COLO668 (cell line): ENCODE results near the gene HOXA7.
A peak's percentile ranks its signal among the peaks of the same experiment; 100 is the strongest.

Experiments
- DNase-seq: peaks from one replicate; lab custom pipeline; 2025; ENCODE audit not compliant: unreplicated experiment; lab: John Stamatoyannopoulos, UW

HOXA7 gene

GRCh38 chr7:27160546-27161213 is 4.2 kb upstream of the HOXA7 start:
- peak; percentile 91 for DNase-seq

- DNase-seq, result no peak
Observed at GRCh38 chr7:27160145-27160545, 3.7 kb upstream of the HOXA7 start.

DNA sequence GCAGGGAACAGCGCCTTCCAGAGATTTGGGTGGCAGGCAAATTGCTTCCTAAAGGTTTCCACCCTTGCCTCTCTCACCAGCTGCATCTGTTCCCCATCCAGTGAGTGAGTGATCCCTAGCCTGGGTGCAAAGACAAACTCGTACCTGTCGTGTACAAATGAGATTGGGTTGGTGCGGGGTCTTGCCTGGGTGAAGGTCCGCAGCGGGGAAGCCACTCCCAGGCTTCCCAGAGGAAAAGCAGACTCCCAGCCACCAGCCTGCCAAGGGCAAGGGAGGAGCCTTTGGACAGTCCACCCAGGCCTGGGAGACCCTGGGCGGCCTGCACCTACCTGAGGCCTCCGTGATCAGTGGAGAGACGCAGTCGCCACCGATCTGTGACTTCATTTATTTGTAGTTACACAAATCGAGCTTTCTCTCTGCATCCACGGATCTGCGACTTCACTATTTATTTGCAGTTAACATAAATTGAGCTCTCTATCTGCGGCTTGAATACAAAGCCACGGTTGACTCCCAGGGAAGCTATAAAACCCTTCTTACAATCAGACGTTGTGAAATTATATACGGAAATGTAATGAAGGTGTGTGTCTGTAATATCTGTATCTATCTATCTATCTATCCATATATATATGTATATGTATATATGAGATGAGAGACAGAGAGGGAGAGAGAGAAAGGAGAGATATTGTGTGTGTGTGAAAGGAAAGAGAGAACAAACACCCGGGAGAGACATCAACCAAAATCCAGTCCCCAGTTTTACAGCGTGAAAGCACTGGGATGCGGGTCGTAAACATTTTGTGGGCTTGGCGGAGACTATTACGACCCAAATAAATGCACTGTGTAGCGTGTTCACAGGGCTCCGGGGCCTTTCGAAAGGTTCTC is 3.0 kb upstream of the HOXA7 start:
- no peak for DNase-seq

DNA sequence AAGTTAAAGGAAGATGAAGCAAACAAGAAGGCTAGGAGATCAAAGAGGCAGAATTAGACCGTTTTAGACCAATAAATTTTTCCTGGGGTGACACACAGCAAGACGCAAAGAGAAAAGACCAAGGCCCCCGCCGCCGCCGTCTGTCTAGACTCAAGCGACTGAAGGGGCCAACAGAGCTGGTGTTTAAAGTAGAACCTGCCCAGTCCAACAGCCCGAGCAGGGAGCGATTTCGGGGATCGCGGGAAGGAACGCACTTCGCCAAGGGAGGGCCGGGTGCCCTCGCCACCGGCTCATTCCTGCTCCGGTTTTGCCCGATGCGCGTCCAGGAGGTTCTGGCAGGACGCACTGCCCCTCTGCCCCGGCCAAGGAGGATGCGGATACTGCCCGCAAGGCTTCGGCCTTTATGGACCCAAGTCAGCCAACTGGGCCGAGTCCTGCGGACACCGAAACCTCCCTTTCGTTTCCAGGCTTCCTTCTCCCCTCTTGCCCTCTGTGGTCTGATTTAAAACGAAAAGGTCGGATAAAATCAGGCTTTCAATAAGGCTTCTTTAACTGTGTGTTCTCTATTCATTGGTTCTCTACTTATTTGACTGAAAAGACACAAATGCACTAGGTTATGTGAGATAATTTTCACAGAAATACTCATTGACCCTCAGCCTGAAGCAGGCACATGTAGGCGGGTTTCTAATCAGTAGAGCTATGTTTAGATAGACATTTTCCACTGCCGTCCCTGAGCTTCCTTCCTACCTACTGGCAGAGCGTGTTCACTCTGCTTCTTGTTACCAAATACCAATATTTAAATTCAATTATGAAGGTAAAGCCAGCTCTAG is 2.2 kb upstream of the HOXA7 start:
- no peak for DNase-seq

DNA sequence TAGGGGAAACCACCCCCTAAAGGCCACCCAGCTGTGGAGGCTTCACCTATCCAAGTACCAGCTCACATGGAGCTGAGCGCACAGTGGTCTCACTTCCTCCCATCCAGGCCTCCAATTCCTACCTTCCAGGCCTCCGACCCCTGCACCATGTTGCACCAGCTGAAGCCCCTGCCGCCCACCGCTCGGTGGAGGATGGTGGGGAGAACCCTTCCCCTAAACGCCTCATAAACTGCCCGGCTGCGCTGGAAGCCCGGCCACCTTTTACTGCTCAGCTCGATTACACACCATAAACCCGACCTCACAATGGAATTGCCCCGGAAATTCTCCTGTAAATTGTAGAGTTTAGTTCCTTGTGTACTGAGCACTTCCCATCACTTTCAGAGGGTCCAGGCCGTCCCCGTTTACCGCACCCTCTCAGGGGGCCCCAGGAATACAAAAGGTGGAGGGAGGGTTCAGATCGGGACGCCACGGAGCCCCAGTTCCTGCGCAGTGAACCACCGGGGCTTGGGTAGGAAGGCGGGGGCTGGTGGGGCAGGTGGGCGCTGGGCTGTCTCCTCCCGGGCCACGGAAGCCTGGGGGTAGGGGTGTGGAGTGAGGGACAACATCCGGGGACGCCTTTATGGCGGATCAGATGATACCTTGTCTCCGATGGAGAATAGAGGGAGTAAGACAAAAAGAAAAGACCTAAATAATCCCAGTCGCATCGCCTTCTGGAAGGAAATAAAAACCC is 1.4 kb upstream of the HOXA7 start:
- DNase-seq, result no peak

DNA sequence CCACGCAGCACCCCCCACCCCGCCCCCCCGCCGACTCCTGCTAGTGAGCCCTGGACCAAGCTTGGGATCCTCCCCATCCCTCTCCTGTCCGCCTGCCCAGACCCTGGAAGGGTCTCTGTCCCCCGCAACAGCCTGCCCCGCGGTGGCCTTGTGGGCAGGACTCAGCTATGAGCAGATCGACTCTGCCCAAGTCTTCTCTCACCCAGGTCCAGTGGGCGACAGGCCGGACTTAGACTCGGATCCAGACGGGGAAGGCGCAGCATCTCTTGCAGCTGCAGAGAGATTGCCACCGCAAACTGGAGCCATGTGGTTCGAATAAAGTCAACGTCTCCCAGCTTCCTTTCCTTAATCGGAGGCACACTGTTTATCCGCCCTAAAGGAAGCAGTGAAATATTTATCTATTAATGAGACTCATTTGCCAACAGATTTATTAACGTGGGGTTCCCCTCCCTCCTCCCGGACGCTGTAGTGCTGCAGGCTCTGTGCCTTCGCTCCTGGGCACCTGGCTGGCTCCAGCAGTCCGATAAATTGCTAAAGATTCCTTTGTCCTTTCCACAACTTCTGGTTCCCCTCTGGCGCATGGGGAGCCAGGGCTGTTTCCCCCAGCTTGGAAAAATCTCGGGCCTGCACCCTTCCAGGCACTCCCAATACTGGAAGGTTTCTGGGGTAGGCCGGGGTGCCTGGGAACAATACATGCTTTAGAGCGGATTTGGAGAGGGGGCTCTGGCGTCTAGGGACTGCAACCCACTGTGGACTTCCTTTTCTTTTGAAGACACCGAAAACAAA is 634 bp upstream of the HOXA7 start:
- no peak for DNase-seq

DNA sequence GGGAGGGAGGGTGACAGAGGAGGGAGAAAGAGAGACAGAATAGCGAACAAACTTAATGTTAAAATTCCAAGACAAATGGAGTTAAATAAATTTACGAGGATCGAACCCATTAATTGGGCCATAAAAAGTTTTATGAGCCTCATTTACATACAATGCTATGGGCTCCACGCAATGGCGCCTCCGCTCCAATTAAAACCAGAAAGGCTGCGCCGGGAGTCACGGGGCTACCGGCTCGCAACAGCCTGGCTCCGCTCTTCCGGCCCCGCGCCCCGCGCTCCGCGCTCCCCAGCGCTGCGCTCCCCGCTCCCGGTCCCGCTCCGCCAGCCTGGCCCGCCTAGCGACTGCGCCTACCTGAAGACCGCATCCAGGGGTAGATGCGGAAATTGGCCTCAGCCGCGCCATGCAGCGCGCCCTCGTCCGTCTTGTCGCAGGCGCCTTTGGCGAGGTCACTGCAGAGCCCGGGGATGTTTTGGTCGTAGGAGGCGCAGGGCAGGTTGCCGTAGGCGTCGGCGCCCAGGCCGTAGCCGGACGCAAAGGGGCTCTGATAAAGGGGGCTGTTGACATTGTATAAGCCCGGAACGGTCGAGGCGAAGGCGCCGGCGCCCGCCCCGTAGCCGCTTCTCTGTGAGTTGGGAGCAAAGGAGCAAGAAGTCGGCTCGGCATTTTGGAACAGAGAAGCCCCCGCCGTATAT is 513 bp downstream of the HOXA7 start:
- DNase-seq, result no peak

- no peak for DNase-seq
Observed at GRCh38 chr7:27154901-27155815, 1.3 kb downstream of the HOXA7 start.

GRCh38 chr7:27154369-27154768 is 2.1 kb downstream of the HOXA7 start:
- DNase-seq, result no peak

GRCh38 chr7:27153526-27153925 is 2.9 kb downstream of the HOXA7 start:
- no peak for DNase-seq

- DNase-seq, result no peak
Observed at GRCh38 chr7:27152816-27153442, 3.5 kb downstream of the HOXA7 start.

DNA sequence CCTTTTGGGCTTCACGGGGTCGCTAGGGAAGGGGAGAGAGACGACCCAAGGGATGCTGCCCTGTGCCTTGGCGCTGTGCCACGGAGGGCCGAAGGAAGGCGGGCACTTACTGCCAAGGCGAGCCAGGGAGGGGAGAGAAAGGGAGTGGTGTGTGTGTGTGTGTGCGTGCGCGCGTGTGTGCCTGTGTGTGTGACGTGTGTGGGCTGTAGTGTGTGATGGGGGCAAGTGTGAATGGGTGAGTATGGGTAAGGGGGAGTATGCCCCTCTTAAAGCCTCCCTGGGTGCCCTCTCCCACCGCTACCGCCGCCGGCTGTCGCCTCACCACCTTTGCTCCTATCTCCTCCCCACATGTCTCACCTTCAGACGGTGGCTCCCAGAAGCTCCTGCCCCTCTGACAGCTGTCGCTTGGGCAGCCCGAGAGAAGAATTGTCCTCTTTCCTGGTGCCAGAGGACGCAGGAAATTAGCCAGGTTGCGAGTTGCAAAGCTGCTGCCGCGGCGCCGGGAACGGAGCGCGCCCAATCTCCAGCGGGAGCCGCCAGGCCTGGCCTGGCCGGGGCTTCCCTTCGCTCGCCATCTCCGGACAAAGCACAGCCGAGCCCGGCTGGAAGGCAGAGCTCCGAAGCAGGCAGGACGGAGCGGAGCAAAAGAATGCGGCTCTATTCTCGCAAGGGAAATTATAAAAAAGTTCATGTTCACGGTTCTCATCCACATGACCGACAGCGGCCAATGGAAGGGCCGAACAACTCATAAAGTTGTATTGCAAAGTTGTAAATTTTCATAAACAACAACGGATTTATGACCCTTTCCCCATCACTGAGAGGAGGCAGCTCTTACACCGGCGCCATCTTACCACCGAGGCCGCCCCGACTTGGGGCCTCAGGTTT is 4.3 kb downstream of the HOXA7 start, which contains the start of gene HOXA3:
HOXA3 (minus strand) TSS at position 653 of the 885 bp plus-strand sequence. CDS start 41,943 bp downstream, outside the sequence.
- DNase-seq, result no peak

- DNase-seq, result no peak
Observed at GRCh38 chr7:27151341-27151930, 5.0 kb downstream of the HOXA7 start.

- peak; percentile 95 for DNase-seq
Observed at GRCh38 chr7:27150568-27151340, 5.7 kb downstream of the HOXA7 start.

DNA sequence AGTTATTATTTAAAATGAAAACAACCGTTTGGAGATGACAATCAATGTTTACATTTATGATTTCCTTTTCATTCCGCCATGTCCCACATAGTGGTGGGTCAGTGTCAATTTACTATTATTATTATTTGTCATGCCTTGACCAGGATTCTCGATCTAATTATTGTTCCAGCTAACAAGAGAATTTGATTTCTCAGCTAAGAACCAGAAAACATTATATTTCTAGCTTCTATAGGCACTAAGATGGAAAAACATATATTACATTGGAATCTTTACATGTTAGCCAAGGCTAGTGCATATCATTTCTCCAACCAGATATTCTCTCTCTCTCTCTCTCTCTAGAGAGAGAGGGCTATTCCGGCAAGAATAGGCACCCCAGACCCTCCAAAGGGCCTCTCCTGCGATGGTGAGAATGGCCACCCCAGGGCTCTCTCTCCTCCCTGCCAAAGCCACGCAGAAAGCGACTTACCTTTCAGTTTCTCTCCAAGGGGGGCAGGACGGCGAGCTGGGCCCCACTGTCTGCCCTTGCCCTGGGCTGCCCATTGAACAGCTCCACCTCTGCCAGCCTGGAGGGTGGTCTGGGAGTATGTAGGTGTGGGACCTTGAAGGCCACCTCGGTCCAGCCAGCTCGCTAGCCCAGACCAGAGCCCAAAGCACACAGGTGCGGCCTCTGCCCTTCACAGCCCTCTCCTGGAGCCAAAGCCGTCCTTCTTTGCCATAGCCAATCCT is 6.5 kb downstream of the HOXA7 start:
- DNase-seq, result no peak
